ENCODE results near the gene PPP3CA. TPM values are rescaled to one million over a fixed set of nuclear protein-coding genes. Genes with fewer than 3 reads are reported as not detected.
A peak's percentile ranks its signal among the peaks of the same experiment; 100 is the strongest.

Gene PPP3CA
- total and polyA plus RNA-seq, 2 of the 8 experiments (the other 6 are each of a cell fraction or from before 2014, with no cell fraction given) = 7.9 to 35.0 TPM

GRCh38 chr4:101071241-101071640 is 276.1 kb downstream of the PPP3CA start:
- no peaks in the 10 kb centered on the region for H4K20me1 ChIP-seq (replicated peaks in 1 of 2; ENCODE audit: control insufficient read depth in 1 of 2, insufficient read depth in 2 of 2, low read length in 2 of 2)
- H3K4me2 ChIP-seq (ENCODE audit: insufficient read depth in 1 of 2, low read depth in 2 of 2, low read length in 2 of 2) = no peak overlapping the region
- H3K79me2 ChIP-seq (ENCODE audit: control insufficient read depth in 1 of 2, insufficient read depth in 2 of 2, low read length in 2 of 2) = no peaks in the 10 kb centered on the region
- no peak overlapping the region for H2BK5ac ChIP-seq (ENCODE audit: low read depth, low read length)
- H3K27ac ChIP-seq (ENCODE audit: low read depth, low read length) = no peak overlapping the region
- H2AK5ac ChIP-seq (ENCODE audit: low read depth, low read length) = no peak overlapping the region
- no peaks in the 10 kb centered on the region for H3K23me2 ChIP-seq (ENCODE audit: low read depth, low read length)
- H3K23ac ChIP-seq (ENCODE audit: insufficient read length) = no peak overlapping the region
- H3K4ac ChIP-seq (replicated peaks; ENCODE audit: insufficient read length, low read depth, low read length) = no peak overlapping the region
- H3K79me1 ChIP-seq (ENCODE audit: low read depth, low read length) = no peaks in the 10 kb centered on the region
- H3K36me3 ChIP-seq (ENCODE audit: control insufficient read depth in 2 of 4, insufficient read depth in 4 of 4, low read length in 3 of 4) = no peaks in the 10 kb centered on the region
- no peak overlapping the region for H2AFZ ChIP-seq (ENCODE audit: low read length)
- H2BK120ac ChIP-seq (replicated peaks; ENCODE audit: low read depth, low read length) = no peak overlapping the region
- no peak overlapping the region for H3K4me3 ChIP-seq (ENCODE audit: extremely low read depth in 1 of 4, insufficient read depth in 2 of 4, low read depth in 3 of 4, low read length in 4 of 4)
- CTCF ChIA-PET (ENCODE audit: partially characterized antibody) = interaction anchor here (0.6 to 1.9 kb wide), 3 partner anchors 15 to 37 kb away, joined by 3 to 5 read pairs (median 4); no protein-coding TSS in a partner anchor
- WGBS, 2 experiments (ENCODE audit: extremely low coverage in 1 of 2, insufficient coverage in 1 of 2, insufficient read length in 1 of 2, insufficient replicate concordance in 2 of 2, low coverage in 1 of 2, low lambda C conversion rate in 2 of 2, missing lambda C conversion rate in 1 of 2) = 86% methylated on average over 1 of the region's 1 CpG; no CpG with 5 or more reads in 1 of the 2 experiments
- DNase-seq (ENCODE audit: low read depth in 1 of 2, low spot score in 2 of 2) = no peak
- H3K27me3 ChIP-seq (replicated peaks in 1 of 4; ENCODE audit: control insufficient read depth in 3 of 4, extremely low read depth in 1 of 4, insufficient read depth in 3 of 4, low read length in 3 of 4) = no peaks in the 10 kb centered on the region
- POLR2A ChIA-PET (ENCODE audit: partially characterized antibody) = no interaction called here
- no peak overlapping the region for H3K18ac ChIP-seq (ENCODE audit: extremely low read depth, low read length)
- no peaks in the 10 kb centered on the region; a peak in 1 of 7 replicates for H3K4me1 ChIP-seq (replicated peaks in 1 of 4; ENCODE audit: control insufficient read depth in 3 of 4, insufficient read depth in 4 of 4, low read length in 3 of 4)
- no peak overlapping the region for H2BK15ac ChIP-seq (ENCODE audit: low read length)
- no peak overlapping the region for H4K8ac ChIP-seq (ENCODE audit: extremely low read depth, insufficient read depth, low read length)
- no peaks in the 10 kb centered on the region for H3K9me3 ChIP-seq (ENCODE audit: insufficient read depth in 2 of 2, low read depth in 1 of 2, low read length in 1 of 2)
- H2BK20ac ChIP-seq (ENCODE audit: low read length) = no peak overlapping the region
- no peak for FAIRE-seq
- no peak overlapping the region for H3K14ac ChIP-seq (ENCODE audit: insufficient read length)
- peak overlapping the region in 1 of 4 experiments; percentile 34; a peak in 1 of 7 replicates for H3K9ac ChIP-seq (replicated peaks in 1 of 4; ENCODE audit: extremely low read depth in 1 of 4, low read depth in 3 of 4, low read length in 3 of 4)
- TF ChIP-seq SIN3A (conservative IDR thresholded peaks at IDR 0.05 in 1 of 2, IDR thresholded peaks at IDR 0.05 in 1 of 2; ENCODE audit: low read depth in 1 of 2, low read length in 2 of 2) = no peak
- TF ChIP-seq KDM4A (IDR thresholded peaks at IDR 0.05; ENCODE audit: low read depth, low read length, severe bottlenecking) = no peak
- TF ChIP-seq BACH1 (IDR thresholded peaks at IDR 0.05; ENCODE audit: low read length) = no peak
- TF ChIP-seq HDAC6 (IDR thresholded peaks at IDR 0.05; ENCODE audit: low read depth, low read length) = no peak
- TF ChIP-seq CBX8 (IDR thresholded peaks at IDR 0.05; ENCODE audit: borderline replicate concordance, low read depth, low read length) = no peak
- no peak for TF ChIP-seq CHD2 (IDR thresholded peaks at IDR 0.05; ENCODE audit: low read length)
- H4K91ac ChIP-seq (replicated peaks; ENCODE audit: insufficient read length, low read length) = no peak overlapping the region
- no peak overlapping the region for H3K56ac ChIP-seq (replicated peaks; ENCODE audit: insufficient read length, low read depth, low read length)
- no peak overlapping the region for H4K5ac ChIP-seq (ENCODE audit: insufficient read length, low read depth, low read length)
- no peak overlapping the region for H2BK12ac ChIP-seq (ENCODE audit: low read depth, low read length)

All from H1 (cell line).